A549 (cell line): ENCODE results near the gene BMPER. TPM values are rescaled to one million over a fixed set of nuclear protein-coding genes. Genes with fewer than 3 reads are reported as not detected.

Experiments
- ATAC-seq, 2 experiments: fragments of 200-7000 bp in 1 of 2; fragments of >200 bp in 1 of 2; cut with Nextera tagmentation in 1 of 2; cut with Tn5 transposase in 1 of 2; 3 replicates each; pipeline versions ENCODE4 v1.8.0 to v1.9.1; 2018 to 2020; ENCODE audit warnings: mild to moderate bottlenecking in 1 of 2, moderate library complexity in 1 of 2
- CTCF ChIA-PET: fragments of 300-600 bp; sonication (Branson Sonifier 250); formaldehyde crosslinking; extraction: SDS; loops from one replicate; lab custom pipeline; 2021; ENCODE audit warnings: antibody characterized with exemption, inconsistent platforms; lab: Yijun Ruan, JAX
- POLR2A ChIA-PET: fragments of 350-600 bp; formaldehyde crosslinking; extraction: SDS; loops from one replicate; lab custom pipeline; 2021; ENCODE audit warnings: antibody characterized with exemption, inconsistent platforms; lab: Yijun Ruan, JAX
- DNase-seq, 2 experiments: peaks; one replicate each; pipeline versions ENCODE4 v3.0.0 to v3.0.0-alpha.2; 2011 to 2016; ENCODE audit warnings: low read depth in 1 of 2, low spot score in 1 of 2
- FAIRE-seq: peaks from 2 replicates; lab custom pipeline; 2011; peaks lifted over from hg19 to GRCh38; lab: Jason Lieb, UNC
- H3K27ac ChIP-seq, 2 experiments: fragments of >200 bp; sonication (Bioruptor Twin); formaldehyde crosslinking; 3 replicates each; pipeline ENCODE4 v1.5.1; 2016 to 2017
- H3K4me1 ChIP-seq: fragments of >200 bp; sonication (Bioruptor Twin); formaldehyde crosslinking; 3 replicates; pipeline ENCODE4 v1.6.1; 2016
- H3K4me2 ChIP-seq: fragments of >200 bp; sonication (Bioruptor Twin); formaldehyde crosslinking; 3 replicates; pipeline ENCODE4 v1.6.1; 2016
- H3K4me3 ChIP-seq: fragments of >200 bp; sonication (Bioruptor Twin); formaldehyde crosslinking; 3 replicates; pipeline ENCODE4 v1.5.1; 2016
- H3K9me3 ChIP-seq: fragments of >200 bp; sonication (Bioruptor Twin); formaldehyde crosslinking; 3 replicates; pipeline ENCODE4 v1.6.1; 2016
- CBX2 ChIP-seq: fragments of 200-600 bp; sonication (generic); IDR thresholded peaks from 2 replicates; pipeline ENCODE4 v1.6.1; 2016; ENCODE audit warnings: low read depth, mild to moderate bottlenecking, borderline replicate concordance
- ESRRA ChIP-seq: fragments of 150-350 bp; IDR thresholded peaks from 2 replicates; pipeline ENCODE4 v1.6.1; 2014; ENCODE audit warnings: mild to moderate bottlenecking, low read length, borderline replicate concordance
- GATA3 ChIP-seq: IDR thresholded peaks from 2 replicates; pipeline ENCODE4 v1.6.1; 2012; ENCODE audit warnings: borderline replicate concordance
- HEYL ChIP-seq: fragments of 250-450 bp; sonication (Bioruptor Pico); IDR thresholded peaks from 2 replicates; pipeline ENCODE4 v1.8.0; 2021; ENCODE audit warnings: mild to moderate bottlenecking, moderate library complexity
- HOXB13 ChIP-seq: fragments of 250-450 bp; sonication (Bioruptor Pico); IDR thresholded peaks from 2 replicates; pipeline ENCODE4 v1.5.0; 2020; ENCODE audit warnings: low read depth, mild to moderate bottlenecking, moderate library complexity
- HOXB5 ChIP-seq: fragments of 250-450 bp; sonication (Bioruptor Pico); IDR thresholded peaks from 2 replicates; pipeline ENCODE4 v1.5.0; 2020; ENCODE audit warnings: mild to moderate bottlenecking, moderate library complexity
- JUN ChIP-seq, 2 experiments: fragments of >200 bp; sonication (Bioruptor Twin); formaldehyde crosslinking; IDR thresholded peaks; 2 replicates in 1 of 2; 3 replicates in 1 of 2; pipeline ENCODE4 v1.6.1; 2016 to 2017
- KDM5A ChIP-seq: fragments of 200-600 bp; sonication (generic); IDR thresholded peaks from 2 replicates; pipeline ENCODE4 v1.6.1; 2016; ENCODE audit warnings: antibody characterized with exemption, mild to moderate bottlenecking
- MAZ ChIP-seq: fragments of 150-350 bp; IDR thresholded peaks from 2 replicates; pipeline ENCODE4 v1.6.1; 2014; ENCODE audit warnings: antibody characterized with exemption, low read depth, low read length, borderline replicate concordance
- PHF8 ChIP-seq: fragments of 200-600 bp; sonication (generic); IDR thresholded peaks from 2 replicates; pipeline ENCODE4 v1.6.1; 2016; ENCODE audit warnings: low read depth, mild to moderate bottlenecking, antibody characterized with exemption, moderate library complexity, borderline replicate concordance
- POLR2AphosphoS2 ChIP-seq: conservative IDR thresholded peaks from 2 replicates; pipeline ENCODE4 v1.6.1; 2012; ENCODE audit warnings: low read length, improper control_type of control experiment, inconsistent platforms
- RARB ChIP-seq: fragments of 250-450 bp; sonication (Bioruptor Pico); IDR thresholded peaks from 2 replicates; pipeline ENCODE4 v1.8.0; 2021; ENCODE audit warnings: mild to moderate bottlenecking, moderate library complexity
- SREBF2 ChIP-seq: fragments of 450-650 bp; IDR thresholded peaks from 2 replicates; pipeline ENCODE4 v1.6.1; 2014; ENCODE audit warnings: mild to moderate bottlenecking, moderate library complexity
- ZSCAN20 ChIP-seq: fragments of 250-450 bp; sonication (Bioruptor Pico); IDR thresholded peaks from 2 replicates; pipeline ENCODE4 v1.8.0; 2022; ENCODE audit warnings: mild to moderate bottlenecking, moderate library complexity
- WGBS: methylation state at CpG from one replicate; pipeline ENCODE4 v1.1.6; 2017; ENCODE audit errors: missing lambda C conversion rate; 5-methylcytosine and 5-hydroxymethylcytosine counted together
- polyA plus RNA-seq, 4 experiments: library from polyadenylated mRNA; depleted of rRNA in 3 of 4; stranded (reverse); fragments of >200 nt; fragmentation: RNase III in 1 of 4; extraction: RNeasy Plus Mini Kit Qiagen cat#74134 plus additional on column Dnase treatment in 1 of 4; gene quantifications; 2 replicates in 3 of 4; 3 replicates in 1 of 4; pipeline ENCODE4 v1.2.3, GENCODE V29; 2011 to 2017
- TF ChIP-seq, protein P1 (sequence below): IDR thresholded peaks from 2 replicates; pipeline ENCODE4 v1.6.1; 2012
- TF ChIP-seq, protein P2 (sequence below): IDR thresholded peaks from 2 replicates; pipeline ENCODE4 v1.6.1; 2012
- TF ChIP-seq, protein P3 (sequence below): fragments of 200-600 bp; sonication (generic); IDR thresholded peaks from 2 replicates; pipeline ENCODE4 v1.6.1; 2016; ENCODE audit warnings: antibody characterized with exemption, mild to moderate bottlenecking, moderate library complexity
- TF ChIP-seq, protein P4 (sequence below): fragments of >200 bp; sonication (Bioruptor Twin); formaldehyde crosslinking; IDR thresholded peaks from 2 replicates; pipeline ENCODE4 v1.6.1; 2016
- TF ChIP-seq, protein P5 (sequence below): fragments of >200 bp; sonication (Bioruptor Twin); formaldehyde crosslinking; IDR thresholded peaks from 3 replicates; pipeline ENCODE4 v1.6.1; 2016

BMPER gene
- polyA plus RNA-seq, 2 of the 4 experiments (the other 2 are of a cell fraction) = 5.0 to 5.8 TPM

DNA sequence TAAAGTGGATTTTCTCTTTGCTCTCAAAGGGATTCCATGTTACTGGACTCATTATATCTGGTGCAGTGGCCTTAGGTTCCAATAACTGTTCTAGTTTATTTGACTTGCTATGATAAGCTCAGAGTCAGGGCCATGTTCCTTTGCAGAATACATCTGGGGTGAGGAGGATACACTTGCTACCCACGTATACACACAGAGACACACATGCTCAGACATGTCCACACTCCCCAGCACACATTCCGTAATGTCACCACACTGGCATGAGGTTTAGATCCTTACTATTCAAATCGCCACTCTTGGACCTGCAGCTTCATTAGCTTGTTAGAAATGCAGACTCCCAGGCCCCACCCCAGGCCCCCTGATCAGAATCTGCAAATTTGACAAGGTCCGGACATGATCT is 195.3 kb downstream of the BMPER start:
- POLR2A ChIA-PET = no interaction called here
- Histone ChIP-seq H3K4me2 (no peak overlapping the region), H3K4me1 (peaks cover 9% of the 10 kb centered on the region; the same call in 2 of the 3 replicates), H3K4me3 (no peak overlapping the region), H3K9me3 (no peaks in the 10 kb centered on the region), H3K27ac (0 out of 6 replicates have a peak overlapping the region, but pooled peaks of 1 of the 2 experiments have one; percentile 8)
- ATAC-seq = no peak
- no peak for TF ChIP-seq KDM5A
- no peak for TF ChIP-seq RARB (CRISPR knock-in tag)
- TF ChIP-seq, protein P1, sequence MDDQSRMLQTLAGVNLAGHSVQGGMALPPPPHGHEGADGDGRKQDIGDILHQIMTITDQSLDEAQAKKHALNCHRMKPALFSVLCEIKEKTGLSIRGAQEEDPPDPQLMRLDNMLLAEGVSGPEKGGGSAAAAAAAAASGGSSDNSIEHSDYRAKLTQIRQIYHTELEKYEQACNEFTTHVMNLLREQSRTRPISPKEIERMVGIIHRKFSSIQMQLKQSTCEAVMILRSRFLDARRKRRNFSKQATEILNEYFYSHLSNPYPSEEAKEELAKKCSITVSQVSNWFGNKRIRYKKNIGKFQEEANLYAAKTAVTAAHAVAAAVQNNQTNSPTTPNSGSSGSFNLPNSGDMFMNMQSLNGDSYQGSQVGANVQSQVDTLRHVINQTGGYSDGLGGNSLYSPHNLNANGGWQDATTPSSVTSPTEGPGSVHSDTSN = no peak
- no peak for TF ChIP-seq POLR2AphosphoS2
- TF ChIP-seq HOXB5 (CRISPR knock-in tag) = no peak
- no peak for TF ChIP-seq SREBF2
- no peak for TF ChIP-seq GATA3
- no peak for TF ChIP-seq ESRRA
- 55% methylated on average over 4 of the region's 4 CpGs for WGBS
- CTCF ChIA-PET = no interaction called here
- no peak for FAIRE-seq
- DNase-seq = no peak

DNA sequence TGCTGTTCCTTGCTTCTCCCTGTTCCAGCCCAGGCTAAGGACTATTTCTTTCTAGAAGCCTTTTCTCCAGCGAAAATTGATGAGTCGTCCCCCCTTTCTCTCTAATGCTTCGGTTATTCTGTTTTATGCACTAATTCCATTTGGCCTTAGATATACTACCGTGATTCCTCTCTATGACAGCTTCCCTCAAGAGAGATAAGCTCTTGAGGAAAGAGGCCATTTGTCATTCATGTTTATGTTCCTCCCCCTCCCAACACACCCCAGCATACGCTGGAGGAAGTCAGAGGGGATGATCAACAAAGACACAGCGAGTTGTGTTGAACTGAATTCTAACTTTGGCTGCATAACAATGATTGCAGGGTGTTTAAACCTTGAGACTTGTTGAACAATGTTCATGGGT is 198.8 kb downstream of the BMPER start:
- Histone ChIP-seq H3K4me3 (no peak overlapping the region), H3K4me2 (no peak overlapping the region), H3K27ac (0 out of 6 replicates have a peak overlapping the region, but pooled peaks of 1 of the 2 experiments have one; percentile 1), H3K9me3 (no peaks in the 10 kb centered on the region), H3K4me1 (no peaks in the 10 kb centered on the region)
- ChIA-PET CTCF (interaction anchor here (1.2 kb wide), 1 partner anchor 171 kb away, joined by 3 read pairs; no protein-coding TSS in a partner anchor), POLR2A (no interaction called here)
- ATAC-seq (no peak), DNase-seq (no peak), FAIRE-seq (no peak)
- WGBS = 72% methylated on average over 6 of the region's 6 CpGs
- TF ChIP-seq, protein P2, sequence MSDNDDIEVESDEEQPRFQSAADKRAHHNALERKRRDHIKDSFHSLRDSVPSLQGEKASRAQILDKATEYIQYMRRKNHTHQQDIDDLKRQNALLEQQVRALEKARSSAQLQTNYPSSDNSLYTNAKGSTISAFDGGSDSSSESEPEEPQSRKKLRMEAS = no peak
- TF ChIP-seq CBX2 = no peak
- TF ChIP-seq, protein P3, sequence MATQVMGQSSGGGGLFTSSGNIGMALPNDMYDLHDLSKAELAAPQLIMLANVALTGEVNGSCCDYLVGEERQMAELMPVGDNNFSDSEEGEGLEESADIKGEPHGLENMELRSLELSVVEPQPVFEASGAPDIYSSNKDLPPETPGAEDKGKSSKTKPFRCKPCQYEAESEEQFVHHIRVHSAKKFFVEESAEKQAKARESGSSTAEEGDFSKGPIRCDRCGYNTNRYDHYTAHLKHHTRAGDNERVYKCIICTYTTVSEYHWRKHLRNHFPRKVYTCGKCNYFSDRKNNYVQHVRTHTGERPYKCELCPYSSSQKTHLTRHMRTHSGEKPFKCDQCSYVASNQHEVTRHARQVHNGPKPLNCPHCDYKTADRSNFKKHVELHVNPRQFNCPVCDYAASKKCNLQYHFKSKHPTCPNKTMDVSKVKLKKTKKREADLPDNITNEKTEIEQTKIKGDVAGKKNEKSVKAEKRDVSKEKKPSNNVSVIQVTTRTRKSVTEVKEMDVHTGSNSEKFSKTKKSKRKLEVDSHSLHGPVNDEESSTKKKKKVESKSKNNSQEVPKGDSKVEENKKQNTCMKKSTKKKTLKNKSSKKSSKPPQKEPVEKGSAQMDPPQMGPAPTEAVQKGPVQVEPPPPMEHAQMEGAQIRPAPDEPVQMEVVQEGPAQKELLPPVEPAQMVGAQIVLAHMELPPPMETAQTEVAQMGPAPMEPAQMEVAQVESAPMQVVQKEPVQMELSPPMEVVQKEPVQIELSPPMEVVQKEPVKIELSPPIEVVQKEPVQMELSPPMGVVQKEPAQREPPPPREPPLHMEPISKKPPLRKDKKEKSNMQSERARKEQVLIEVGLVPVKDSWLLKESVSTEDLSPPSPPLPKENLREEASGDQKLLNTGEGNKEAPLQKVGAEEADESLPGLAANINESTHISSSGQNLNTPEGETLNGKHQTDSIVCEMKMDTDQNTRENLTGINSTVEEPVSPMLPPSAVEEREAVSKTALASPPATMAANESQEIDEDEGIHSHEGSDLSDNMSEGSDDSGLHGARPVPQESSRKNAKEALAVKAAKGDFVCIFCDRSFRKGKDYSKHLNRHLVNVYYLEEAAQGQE = no peak
- no peak for TF ChIP-seq HOXB13 (CRISPR knock-in tag)
- TF ChIP-seq, protein P4, sequence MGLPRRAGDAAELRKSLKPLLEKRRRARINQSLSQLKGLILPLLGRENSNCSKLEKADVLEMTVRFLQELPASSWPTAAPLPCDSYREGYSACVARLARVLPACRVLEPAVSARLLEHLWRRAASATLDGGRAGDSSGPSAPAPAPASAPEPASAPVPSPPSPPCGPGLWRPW = no peak
- TF ChIP-seq, protein P5, sequence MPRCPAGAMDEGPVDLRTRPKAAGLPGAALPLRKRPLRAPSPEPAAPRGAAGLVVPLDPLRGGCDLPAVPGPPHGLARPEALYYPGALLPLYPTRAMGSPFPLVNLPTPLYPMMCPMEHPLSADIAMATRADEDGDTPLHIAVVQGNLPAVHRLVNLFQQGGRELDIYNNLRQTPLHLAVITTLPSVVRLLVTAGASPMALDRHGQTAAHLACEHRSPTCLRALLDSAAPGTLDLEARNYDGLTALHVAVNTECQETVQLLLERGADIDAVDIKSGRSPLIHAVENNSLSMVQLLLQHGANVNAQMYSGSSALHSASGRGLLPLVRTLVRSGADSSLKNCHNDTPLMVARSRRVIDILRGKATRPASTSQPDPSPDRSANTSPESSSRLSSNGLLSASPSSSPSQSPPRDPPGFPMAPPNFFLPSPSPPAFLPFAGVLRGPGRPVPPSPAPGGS = no peak
- no peak for TF ChIP-seq HEYL (CRISPR knock-in tag)
- no peak for TF ChIP-seq PHF8
- no peak for TF ChIP-seq JUN (IDR thresholded peaks at IDR 0.05)
- no peak for TF ChIP-seq ZSCAN20
- no peak for TF ChIP-seq MAZ
- no peak for TF ChIP-seq GATA3
